ENCODE data around the gene NPM1. TPM values are rescaled to one million over a fixed set of nuclear protein-coding genes. Genes with fewer than 3 reads are reported as not detected.

NPM1 gene
- total RNA-seq, 2 donors from 2014 or later: 2,118 to 2,656 TPM

DNA sequence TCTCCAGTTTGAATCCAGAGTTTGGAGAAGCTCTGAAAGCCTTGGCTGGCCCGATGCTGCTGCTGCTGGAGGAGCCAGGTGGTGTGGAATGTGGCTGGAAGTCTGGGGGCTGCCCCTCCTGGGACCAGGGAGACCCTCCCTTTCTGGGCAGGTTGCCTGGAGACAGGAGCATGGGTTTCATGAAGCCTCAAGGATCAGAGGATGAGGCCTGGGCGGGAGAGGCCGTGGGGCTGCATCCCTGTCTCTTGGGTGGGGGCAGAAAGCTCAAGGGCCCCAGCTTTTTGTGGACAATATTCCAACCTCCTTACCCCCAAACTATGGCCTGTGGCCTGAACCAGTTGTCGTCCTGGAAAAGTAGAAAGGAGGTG lies 41.9 kb downstream of the NPM1 start:
- no peak overlapping the region for H3K27ac Mint-ChIP-seq
- ATAC-seq: no peak

GRCh38 chr5:171431251-171431777 lies 43.7 kb downstream of the NPM1 start:
- ATAC-seq (no peak), DNase-seq (ENCODE audit: low spot score in 2 of 2) (no peak)
- Mint-ChIP-seq H3K36me3 (no peaks in the 10 kb centered on the region), H3K27ac (no peak overlapping the region), H3K9me3 (no peaks in the 10 kb centered on the region)

More for the DNA sequence above, 41.9 kb downstream of the NPM1 start:
- H3K36me3 Mint-ChIP-seq: no peaks in the 10 kb centered on the region
- peak in 1 of 2 donors; percentile 20 for DNase-seq (ENCODE audit: low spot score in 2 of 2)
- H3K9me3 Mint-ChIP-seq: no peaks in the 10 kb centered on the region

DNA sequence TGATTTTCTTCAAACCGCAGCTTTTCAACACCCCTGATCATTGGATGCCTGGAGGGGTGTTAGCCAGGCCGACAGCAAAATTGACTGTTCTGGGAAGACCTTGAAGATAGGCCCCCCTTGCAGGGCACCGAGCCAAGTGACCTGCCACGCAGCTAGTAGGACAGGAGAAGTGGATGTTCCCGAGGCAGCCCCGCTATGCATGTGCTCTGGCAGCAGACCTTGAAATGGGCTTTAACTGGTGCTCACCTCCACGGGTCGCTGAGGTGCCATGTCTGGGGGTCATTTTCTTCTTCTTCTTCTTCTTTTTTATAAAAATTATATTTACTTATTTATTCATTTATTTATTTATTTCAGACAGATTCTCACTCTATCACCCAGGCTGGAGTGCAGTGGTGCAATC lies 44.4 kb downstream of the NPM1 start:
- no peak for ATAC-seq
- Mint-ChIP-seq H3K36me3 (no peaks in the 10 kb centered on the region), H3K27ac (no peak overlapping the region), H3K9me3 (no peaks in the 10 kb centered on the region)
- DNase-seq (ENCODE audit: low spot score in 2 of 2): no peak

GRCh38 chr5:171432583-171433351 lies 45.1 kb downstream of the NPM1 start:
- Mint-ChIP-seq H3K27ac (no peak overlapping the region), H3K36me3 (no peaks in the 10 kb centered on the region), H3K9me3 (no peaks in the 10 kb centered on the region)
- DNase-seq (ENCODE audit: low spot score in 2 of 2) (no peak), ATAC-seq (no peak)

DNA sequence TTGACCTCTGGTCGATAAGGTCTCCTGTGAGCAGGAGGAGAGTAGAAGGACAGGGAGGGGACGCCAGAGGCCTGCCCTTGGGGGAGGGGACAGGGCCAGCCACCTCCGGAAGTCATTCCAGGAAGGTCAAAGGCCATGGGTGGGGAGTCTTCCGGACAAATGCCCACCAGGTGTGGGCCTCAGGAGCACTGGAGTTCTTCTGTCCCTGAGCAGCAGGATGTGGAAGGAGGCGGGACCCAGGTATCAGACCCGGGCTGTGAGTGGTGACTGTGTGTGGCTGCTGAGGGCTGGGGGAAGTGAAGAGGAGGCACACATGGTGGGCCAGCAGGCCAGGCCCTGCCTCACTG lies 45.7 kb downstream of the NPM1 start:
- Mint-ChIP-seq H3K9me3 (no peaks in the 10 kb centered on the region), H3K36me3 (no peaks in the 10 kb centered on the region), H3K27ac (no peak overlapping the region)
- no peak for DNase-seq (ENCODE audit: low spot score in 2 of 2)
- ATAC-seq: no peak

DNA sequence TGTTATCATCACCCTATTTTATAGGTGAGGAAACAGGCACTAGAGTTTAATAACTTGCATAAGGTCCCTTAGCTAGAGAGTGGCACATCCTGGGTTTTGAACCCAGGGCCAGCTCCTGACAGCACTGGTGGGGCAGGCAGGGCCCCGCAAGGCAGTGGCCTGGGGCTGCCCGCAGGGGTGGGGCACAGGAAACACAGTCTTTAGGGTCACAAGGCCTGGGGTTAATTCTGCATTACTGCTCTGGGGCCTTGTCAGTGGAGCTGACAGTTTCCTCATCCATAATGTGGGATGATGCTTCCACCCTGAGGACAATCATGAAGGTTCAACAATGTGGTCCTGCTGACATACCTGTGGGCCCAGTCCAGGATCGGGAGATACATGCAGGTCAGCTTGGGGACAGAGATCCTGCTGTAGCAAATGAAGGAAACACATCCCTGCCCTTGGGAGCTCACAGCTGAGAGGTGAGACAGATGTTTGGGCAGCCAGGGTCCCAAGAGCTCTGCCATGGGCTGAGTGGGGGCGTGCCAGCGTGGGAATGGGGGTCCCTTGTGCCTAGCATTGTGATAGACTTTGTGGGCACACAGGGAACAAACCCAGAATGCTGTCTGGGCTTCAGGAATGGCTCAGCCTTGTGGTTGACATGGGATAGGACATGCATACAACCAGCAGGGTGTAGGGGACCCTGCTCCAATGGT lies 46.5 kb downstream of the NPM1 start:
- no peak for DNase-seq (ENCODE audit: low spot score in 2 of 2)
- Mint-ChIP-seq H3K27ac (peak overlapping the region in 1 of 2 donors; percentile 72), H3K36me3 (no peaks in the 10 kb centered on the region), H3K9me3 (no peaks in the 10 kb centered on the region)
- no peak for ATAC-seq

DNA sequence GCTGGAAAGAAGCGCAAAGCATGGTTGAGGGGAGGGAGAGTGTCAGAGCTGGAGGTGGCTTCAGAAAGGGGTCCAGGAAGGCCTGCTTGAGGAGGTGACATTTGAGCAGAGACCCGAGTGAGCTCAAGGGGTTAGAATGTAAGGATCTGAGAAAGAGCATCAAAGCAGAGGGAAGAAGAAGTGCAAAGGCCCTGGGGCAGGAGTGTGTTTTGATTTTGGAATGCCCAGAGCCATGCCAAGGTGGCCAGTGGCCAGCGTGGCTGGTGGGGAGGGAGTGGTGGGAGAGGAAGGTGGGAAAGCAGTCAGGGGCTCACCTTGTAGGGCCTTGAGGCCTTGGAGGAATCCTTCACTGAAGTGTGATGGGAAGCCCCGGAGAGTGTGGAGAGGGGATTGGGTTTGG lies 47.2 kb downstream of the NPM1 start:
- Mint-ChIP-seq H3K27ac (peak overlapping the region in 1 of 2 donors; percentile 72), H3K9me3 (no peaks in the 10 kb centered on the region), H3K36me3 (no peaks in the 10 kb centered on the region)
- ATAC-seq: no peak
- no peak for DNase-seq (ENCODE audit: low spot score in 2 of 2)

GRCh38 chr5:171435908-171436307 lies 48.3 kb downstream of the NPM1 start:
- no peaks in the 10 kb centered on the region for H3K36me3 Mint-ChIP-seq
- H3K9me3 Mint-ChIP-seq: no peaks in the 10 kb centered on the region

GRCh38 chr5:171436804-171437285 lies 49.2 kb downstream of the NPM1 start:
- H3K27ac Mint-ChIP-seq: no peak overlapping the region
- DNase-seq (ENCODE audit: low spot score in 2 of 2) (no peak), ATAC-seq (no peak)
- H3K36me3 Mint-ChIP-seq: no peaks in the 10 kb centered on the region
- no peaks in the 10 kb centered on the region for H3K9me3 Mint-ChIP-seq

More at GRCh38 chr5:171435908-171436307, 48.3 kb downstream of the NPM1 start:
- ATAC-seq: no peak
- no peak overlapping the region for H3K27ac Mint-ChIP-seq
- DNase-seq (ENCODE audit: low spot score in 2 of 2): no peak

DNA sequence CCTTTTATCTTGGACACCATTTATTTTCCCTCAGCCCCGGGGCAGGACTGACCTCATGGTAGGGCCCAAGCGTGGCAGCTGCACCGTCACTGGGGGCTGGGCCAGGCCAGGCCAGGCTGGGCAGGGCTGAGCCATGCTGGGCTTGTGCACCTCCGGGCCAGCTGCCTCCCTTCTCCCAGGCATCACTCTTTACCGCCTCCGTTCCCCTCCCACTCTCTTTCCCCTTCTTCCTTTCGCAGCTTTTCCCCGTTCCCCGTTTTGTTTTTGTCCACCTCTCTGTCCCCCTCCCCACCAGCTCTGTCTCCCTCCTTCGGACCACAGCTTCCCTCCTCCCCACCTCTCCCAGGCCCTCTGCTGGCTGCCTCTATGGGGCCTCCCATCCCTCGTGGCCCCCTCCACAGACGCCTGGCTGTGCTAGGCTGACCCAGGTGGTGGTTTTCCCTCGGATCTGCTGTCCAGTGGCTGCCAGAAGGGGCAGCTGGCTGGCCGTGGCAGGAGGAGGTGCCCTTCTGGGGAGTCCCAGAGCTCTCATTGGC lies 49.7 kb downstream of the NPM1 start:
- H3K36me3 Mint-ChIP-seq: no peaks in the 10 kb centered on the region
- DNase-seq (ENCODE audit: low spot score in 2 of 2): no peak
- ATAC-seq: no peak
- no peak overlapping the region for H3K27ac Mint-ChIP-seq
- H3K9me3 Mint-ChIP-seq: no peaks in the 10 kb centered on the region

- H3K36me3 Mint-ChIP-seq: no peaks in the 10 kb centered on the region
- H3K9me3 Mint-ChIP-seq: no peaks in the 10 kb centered on the region
- no peak for DNase-seq (ENCODE audit: low spot score in 2 of 2)
- H3K27ac Mint-ChIP-seq: peak overlapping the region in 1 of 2 donors; percentile 56
- ATAC-seq: no peak
These were observed 51.1 kb downstream of the NPM1 start for GRCh38 chr5:171438738-171439137.

DNA sequence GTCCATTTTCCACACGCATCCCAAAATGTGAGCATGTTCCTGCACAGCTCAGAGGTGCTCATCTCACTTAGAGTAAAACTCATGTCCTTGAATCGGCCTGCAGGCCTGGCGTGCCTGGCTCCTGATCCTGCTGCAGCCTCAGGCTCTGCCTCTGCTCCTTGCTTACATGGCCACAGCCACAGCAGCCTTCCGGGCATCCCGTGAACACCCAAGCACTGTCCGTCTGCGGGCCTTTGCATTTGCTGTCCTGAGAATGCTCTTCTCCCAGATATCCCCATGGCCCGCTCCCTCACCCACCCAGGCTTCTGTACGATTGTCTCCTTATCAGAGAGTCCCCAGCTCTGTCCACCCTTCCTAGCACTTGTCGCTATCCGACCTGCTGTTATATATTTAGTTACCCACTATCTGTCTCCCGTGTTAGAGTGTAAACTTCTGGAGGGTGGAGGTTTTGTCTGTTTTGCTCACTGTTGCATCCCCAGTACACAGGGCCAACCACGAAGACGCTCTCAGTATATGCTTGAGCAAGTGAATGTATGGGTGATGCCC lies 53.7 kb downstream of the NPM1 start:
- Mint-ChIP-seq H3K27ac (no peak overlapping the region), H3K36me3 (no peaks in the 10 kb centered on the region), H3K9me3 (no peaks in the 10 kb centered on the region)
- ATAC-seq (no peak), DNase-seq (ENCODE audit: low spot score in 2 of 2) (no peak)

DNA sequence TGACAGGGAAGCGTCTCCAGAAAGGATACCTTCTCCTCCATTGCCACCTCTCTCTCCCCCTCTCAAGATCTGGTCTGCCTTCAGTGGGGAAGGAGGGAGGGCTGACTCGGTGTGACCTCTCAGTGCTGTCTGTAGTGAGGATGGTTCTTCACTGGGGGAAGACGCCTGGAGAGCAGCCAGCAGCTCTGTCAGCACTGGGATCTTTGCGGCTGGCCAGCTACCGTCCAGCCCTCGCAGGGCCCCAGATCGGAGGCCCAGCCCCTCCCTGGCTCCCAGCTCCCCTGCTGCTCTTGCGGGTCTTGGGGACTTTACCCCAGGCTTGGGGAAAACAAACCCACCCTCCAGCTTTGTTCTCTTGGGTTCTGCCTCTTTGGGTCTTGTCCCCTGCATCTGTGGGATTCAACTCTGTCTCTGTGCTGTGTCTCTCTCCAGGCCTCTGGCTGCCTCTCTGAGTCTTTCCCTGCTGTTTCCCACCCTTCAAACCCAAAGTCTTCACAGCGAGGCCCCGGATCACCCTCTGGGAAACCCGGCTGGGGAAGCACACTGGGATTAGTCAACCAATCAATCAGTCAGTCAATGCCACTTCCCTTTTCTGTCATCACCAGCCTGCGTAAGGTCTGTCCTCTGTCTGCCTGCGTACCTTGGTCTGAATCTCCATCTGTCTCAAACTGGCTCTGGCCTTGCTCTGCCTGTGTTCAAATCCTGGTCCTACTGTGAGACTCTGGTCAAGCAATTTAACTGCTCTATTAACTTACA lies 54.8 kb downstream of the NPM1 start:
- Mint-ChIP-seq H3K9me3 (no peaks in the 10 kb centered on the region), H3K36me3 (no peaks in the 10 kb centered on the region), H3K27ac (no peak overlapping the region)
- DNase-seq (ENCODE audit: low spot score in 2 of 2) (no peak), ATAC-seq (no peak)

- no peaks in the 10 kb centered on the region for H3K9me3 Mint-ChIP-seq
- no peak for ATAC-seq
- no peak overlapping the region for H3K27ac Mint-ChIP-seq
- H3K36me3 Mint-ChIP-seq: no peaks in the 10 kb centered on the region
- DNase-seq (ENCODE audit: low spot score in 2 of 2): no peak
These were observed 56.9 kb downstream of the NPM1 start for GRCh38 chr5:171444582-171444981.

GRCh38 chr5:171445644-171446516 lies 58.2 kb downstream of the NPM1 start:
- DNase-seq (ENCODE audit: low spot score in 2 of 2) (no peak), ATAC-seq (no peak)
- Mint-ChIP-seq H3K27ac (no peak overlapping the region), H3K36me3 (no peaks in the 10 kb centered on the region), H3K9me3 (no peaks in the 10 kb centered on the region)

GRCh38 chr5:171447226-171447625 lies 59.6 kb downstream of the NPM1 start:
- Mint-ChIP-seq H3K9me3 (no peaks in the 10 kb centered on the region), H3K36me3 (no peaks in the 10 kb centered on the region), H3K27ac (no peak overlapping the region)
- DNase-seq (ENCODE audit: low spot score in 2 of 2) (no peak), ATAC-seq (no peak)
